Effector memory CD4-positive, alpha-beta T cell (primary cell): ENCODE measurements around the gene RSL1D1.

Experiments used
- DNase-seq, 3 donors: peaks; one replicate each; pipeline ENCODE4 v3.0.0-alpha.2; 2020
- H3K27ac ChIP-seq: 2 replicates; pipeline ENCODE4 v1.7.0; 2013; ENCODE audit warnings: mild to moderate bottlenecking, low read length, moderate library complexity; ENCODE audit not compliant: insufficient read depth, poor library complexity, severe bottlenecking
- H3K27me3 ChIP-seq: replicated peaks from 2 replicates; pipeline ENCODE4 v1.7.0; 2013; ENCODE audit warnings: mild to moderate bottlenecking, low read length; ENCODE audit not compliant: insufficient read depth, control insufficient read depth, poor library complexity, severe bottlenecking
- H3K36me3 ChIP-seq: 2 replicates; pipeline ENCODE4 v1.7.0; 2013; ENCODE audit warnings: mild to moderate bottlenecking, low read length, moderate library complexity; ENCODE audit not compliant: control insufficient read depth, insufficient read depth
- H3K4me1 ChIP-seq: 2 replicates; pipeline ENCODE4 v1.7.0; 2013; ENCODE audit warnings: low read length, mild to moderate bottlenecking; ENCODE audit not compliant: control insufficient read depth, insufficient read depth, poor library complexity, severe bottlenecking
- H3K4me3 ChIP-seq: 2 replicates; pipeline ENCODE4 v1.7.0; 2013; ENCODE audit warnings: low read length, low read depth, mild to moderate bottlenecking; ENCODE audit not compliant: insufficient read depth, poor library complexity, severe bottlenecking
- H3K9me3 ChIP-seq: 2 replicates; pipeline ENCODE4 v1.7.0; 2013; ENCODE audit warnings: mild to moderate bottlenecking, low read length, moderate library complexity; ENCODE audit not compliant: control insufficient read depth

The RSL1D1 gene

GRCh38 chr16:11877374-11877773, 26.0 kb upstream of the RSL1D1 start:
- peaks cover 72% of the 10 kb centered on the region for H3K36me3 ChIP-seq
- H3K9me3 ChIP-seq = no peaks in the 10 kb centered on the region
- DNase-seq = no peak
- no peak overlapping the region for H3K4me3 ChIP-seq
- no peak overlapping the region for H3K27ac ChIP-seq
- no peaks in the 10 kb centered on the region for H3K4me1 ChIP-seq
- H3K27me3 ChIP-seq = no peaks in the 10 kb centered on the region

GRCh38 chr16:11876306-11876705, 25.0 kb upstream of the RSL1D1 start:
- Histone ChIP-seq H3K9me3 (no peaks in the 10 kb centered on the region), H3K36me3 (peaks cover 71% of the 10 kb centered on the region), H3K27me3 (no peaks in the 10 kb centered on the region), H3K27ac (no peak overlapping the region), H3K4me3 (no peak overlapping the region), H3K4me1 (no peaks in the 10 kb centered on the region)
- no peak for DNase-seq

- H3K36me3 ChIP-seq = peaks cover 71% of the 10 kb centered on the region
- no peaks in the 10 kb centered on the region for H3K4me1 ChIP-seq
- H3K27me3 ChIP-seq = no peaks in the 10 kb centered on the region
- H3K27ac ChIP-seq = no peak overlapping the region
- no peaks in the 10 kb centered on the region for H3K9me3 ChIP-seq
- DNase-seq = no peak
- H3K4me3 ChIP-seq = no peak overlapping the region
Observed at GRCh38 chr16:11875721-11876120, 24.4 kb upstream of the RSL1D1 start.

- no peaks in the 10 kb centered on the region for H3K9me3 ChIP-seq
- H3K27ac ChIP-seq = no peak overlapping the region
- no peaks in the 10 kb centered on the region for H3K27me3 ChIP-seq
- no peak overlapping the region for H3K4me3 ChIP-seq
- H3K4me1 ChIP-seq = no peaks in the 10 kb centered on the region
- peaks cover 52% of the 10 kb centered on the region for H3K36me3 ChIP-seq
- DNase-seq = no peak
Observed at GRCh38 chr16:11871193-11871592, 19.9 kb upstream of the RSL1D1 start.

- H3K36me3 ChIP-seq = peaks cover 44% of the 10 kb centered on the region
- no peak overlapping the region for H3K27ac ChIP-seq
- H3K9me3 ChIP-seq = no peaks in the 10 kb centered on the region
- no peaks in the 10 kb centered on the region for H3K4me1 ChIP-seq
- no peaks in the 10 kb centered on the region for H3K27me3 ChIP-seq
- no peak for DNase-seq
- no peak overlapping the region for H3K4me3 ChIP-seq
Observed at GRCh38 chr16:11870399-11870798, 19.1 kb upstream of the RSL1D1 start.

- no peaks in the 10 kb centered on the region for H3K4me1 ChIP-seq
- no peaks in the 10 kb centered on the region for H3K27me3 ChIP-seq
- no peak overlapping the region for H3K27ac ChIP-seq
- no peak for DNase-seq
- H3K9me3 ChIP-seq = no peaks in the 10 kb centered on the region
- H3K36me3 ChIP-seq = peaks cover 38% of the 10 kb centered on the region
- H3K4me3 ChIP-seq = no peak overlapping the region
Observed at GRCh38 chr16:11869353-11870228, 18.2 kb upstream of the RSL1D1 start.

GRCh38 chr16:11868412-11868980, 17.2 kb upstream of the RSL1D1 start:
- Histone ChIP-seq H3K27me3 (no peaks in the 10 kb centered on the region), H3K4me3 (no peak overlapping the region), H3K4me1 (no peaks in the 10 kb centered on the region), H3K9me3 (no peaks in the 10 kb centered on the region), H3K36me3 (peaks cover 29% of the 10 kb centered on the region), H3K27ac (no peak overlapping the region)
- DNase-seq = no peak

- no peaks in the 10 kb centered on the region for H3K36me3 ChIP-seq
- H3K4me3 ChIP-seq = no peak overlapping the region
- no peak overlapping the region for H3K27ac ChIP-seq
- H3K4me1 ChIP-seq = no peaks in the 10 kb centered on the region
- DNase-seq = no peak
- no peaks in the 10 kb centered on the region for H3K27me3 ChIP-seq
- no peaks in the 10 kb centered on the region for H3K9me3 ChIP-seq
Observed at GRCh38 chr16:11862489-11862888, 11.1 kb upstream of the RSL1D1 start.

GRCh38 chr16:11857161-11857560, 5.8 kb upstream of the RSL1D1 start:
- H3K9me3 ChIP-seq = no peaks in the 10 kb centered on the region
- H3K4me3 ChIP-seq = no peak overlapping the region
- no peaks in the 10 kb centered on the region for H3K36me3 ChIP-seq
- no peak for DNase-seq
- no peak overlapping the region for H3K27ac ChIP-seq
- no peaks in the 10 kb centered on the region for H3K27me3 ChIP-seq
- peaks cover 9% of the 10 kb centered on the region for H3K4me1 ChIP-seq

- Histone ChIP-seq H3K9me3 (no peaks in the 10 kb centered on the region), H3K36me3 (peaks cover 16% of the 10 kb centered on the region), H3K27me3 (no peaks in the 10 kb centered on the region), H3K4me3 (peak overlapping the region; percentile 98), H3K4me1 (peaks cover 17% of the 10 kb centered on the region), H3K27ac (peak overlapping the region; percentile 93)
- no peak for DNase-seq
Observed at GRCh38 chr16:11852092-11852809, 909 bp upstream of the RSL1D1 start.
